HuH-7 (cell line): ENCODE measurements around the gene TNNI2.
"Not testable (repeated sequence)": the region's sequence is repeated elsewhere in the genome, so short reads cannot be mapped to it uniquely, and the experiment has no call there.

Experiments used
- DNase-seq: peaks from one replicate; pipeline ENCODE4 v3.0.0; 2011; ENCODE audit warnings: low spot score

Gene TNNI2

GRCh38 chr11:1875093-1875850 lies 36.5 kb downstream of the TNNI2 start:
- no peak for DNase-seq

DNA sequence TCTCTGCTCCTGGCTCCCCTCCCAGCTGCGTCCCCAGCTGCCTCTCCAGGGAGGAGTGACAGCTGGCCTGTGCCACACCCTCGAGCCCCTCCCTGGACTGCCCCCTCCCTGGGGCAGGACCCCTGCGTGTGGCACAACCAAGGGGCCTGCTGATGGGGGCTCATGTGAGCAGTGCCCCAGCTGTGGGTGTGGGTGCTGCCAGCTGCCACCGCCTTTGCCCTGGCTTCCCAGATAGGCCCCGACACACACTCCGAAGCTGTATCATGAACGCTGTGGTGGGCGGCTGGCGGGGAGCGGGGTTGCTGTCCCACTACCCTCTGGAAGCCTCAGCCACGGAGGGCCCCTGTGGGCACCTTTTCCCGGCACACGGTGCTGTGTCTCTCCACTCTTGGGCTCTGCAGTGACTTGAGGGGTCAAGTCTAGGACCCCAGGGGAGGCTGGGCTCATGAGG lies 37.1 kb downstream of the TNNI2 start:
- DNase-seq: not testable (repeated sequence)

DNA sequence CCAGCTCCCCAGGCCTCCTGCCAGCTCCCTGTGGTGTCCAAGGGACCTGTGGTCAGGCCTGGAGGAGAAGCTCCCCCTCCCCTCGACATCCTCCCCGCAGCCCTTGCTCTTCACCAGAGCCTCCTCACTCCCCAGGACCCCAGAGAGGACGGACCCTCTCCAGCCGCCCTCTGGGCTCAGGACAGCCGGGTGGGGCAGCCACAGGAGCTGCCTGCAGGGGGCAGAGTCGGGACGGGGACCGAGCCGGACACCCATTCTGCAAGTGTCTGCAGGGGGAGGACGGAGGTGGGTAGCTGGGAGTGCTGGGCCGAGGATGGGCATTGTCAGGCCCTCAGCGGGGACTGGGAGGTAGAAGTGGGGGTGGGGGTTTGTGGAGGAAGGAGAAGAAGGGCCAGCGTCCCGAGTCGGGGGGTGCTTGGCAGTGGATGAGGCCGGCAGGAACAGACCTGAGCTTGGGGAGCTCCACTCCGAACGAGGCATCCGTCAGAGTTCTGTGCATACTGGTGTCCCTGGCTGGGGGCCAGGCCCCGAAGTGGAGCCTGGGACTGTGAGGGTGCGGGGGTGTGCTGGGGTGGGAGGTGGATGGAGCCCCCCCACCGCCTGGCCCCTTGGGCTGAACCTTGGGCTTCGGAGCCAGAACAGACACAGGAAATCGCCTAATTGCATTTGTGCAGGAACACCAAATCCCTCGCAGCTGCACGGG lies 37.7 kb downstream of the TNNI2 start:
- DNase-seq: peak; percentile 96

- no peak for DNase-seq
These were observed 38.7 kb downstream of the TNNI2 start for GRCh38 chr11:1877211-1878136.

GRCh38 chr11:1878137-1879031 lies 39.6 kb downstream of the TNNI2 start:
- no peak for DNase-seq

- DNase-seq: no peak
These were observed 40.7 kb downstream of the TNNI2 start for GRCh38 chr11:1879342-1879940.

DNA sequence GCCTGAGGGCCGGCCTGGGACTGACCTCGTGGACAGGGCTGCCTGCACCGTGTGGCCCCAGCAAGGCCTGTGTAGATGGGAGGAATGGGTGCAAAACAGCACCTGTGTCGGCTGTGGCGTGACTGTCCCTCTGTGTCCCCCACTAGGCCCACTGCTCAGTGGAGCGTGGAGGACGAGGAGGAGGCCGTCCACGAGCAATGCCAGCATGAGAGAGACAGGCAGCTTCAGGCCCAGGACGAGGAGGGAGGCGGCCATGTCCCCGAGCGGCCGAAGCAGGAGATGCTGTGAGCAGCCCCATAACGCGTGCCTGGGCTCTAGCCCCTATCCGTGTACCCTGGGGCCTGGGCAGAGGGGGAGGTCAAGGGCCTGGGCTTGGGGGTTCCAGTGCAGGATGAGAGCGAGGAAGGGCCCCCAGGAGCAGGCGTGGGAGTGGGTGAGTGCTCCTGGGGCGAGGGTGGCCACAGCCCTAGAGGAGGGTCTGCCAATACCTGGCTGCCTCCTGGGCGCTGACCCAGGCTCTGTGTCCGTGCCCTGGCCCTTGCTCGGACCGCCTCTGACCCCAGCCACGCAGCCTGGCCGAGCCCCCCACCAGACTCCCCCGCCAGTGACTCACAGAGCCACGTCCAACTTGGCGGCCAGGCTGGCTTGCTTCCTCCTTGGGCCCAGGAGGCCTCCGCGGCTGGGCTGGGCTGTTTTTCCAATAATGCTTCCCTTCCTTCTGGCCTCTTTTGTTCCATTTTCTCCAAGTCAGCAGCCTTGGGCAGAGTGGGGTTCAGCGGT lies 41.4 kb downstream of the TNNI2 start:
- DNase-seq: no peak

GRCh38 chr11:1880746-1881441 lies 42.1 kb downstream of the TNNI2 start:
- DNase-seq: no peak

GRCh38 chr11:1881442-1882264 lies 42.9 kb downstream of the TNNI2 start:
- DNase-seq: no peak

DNA sequence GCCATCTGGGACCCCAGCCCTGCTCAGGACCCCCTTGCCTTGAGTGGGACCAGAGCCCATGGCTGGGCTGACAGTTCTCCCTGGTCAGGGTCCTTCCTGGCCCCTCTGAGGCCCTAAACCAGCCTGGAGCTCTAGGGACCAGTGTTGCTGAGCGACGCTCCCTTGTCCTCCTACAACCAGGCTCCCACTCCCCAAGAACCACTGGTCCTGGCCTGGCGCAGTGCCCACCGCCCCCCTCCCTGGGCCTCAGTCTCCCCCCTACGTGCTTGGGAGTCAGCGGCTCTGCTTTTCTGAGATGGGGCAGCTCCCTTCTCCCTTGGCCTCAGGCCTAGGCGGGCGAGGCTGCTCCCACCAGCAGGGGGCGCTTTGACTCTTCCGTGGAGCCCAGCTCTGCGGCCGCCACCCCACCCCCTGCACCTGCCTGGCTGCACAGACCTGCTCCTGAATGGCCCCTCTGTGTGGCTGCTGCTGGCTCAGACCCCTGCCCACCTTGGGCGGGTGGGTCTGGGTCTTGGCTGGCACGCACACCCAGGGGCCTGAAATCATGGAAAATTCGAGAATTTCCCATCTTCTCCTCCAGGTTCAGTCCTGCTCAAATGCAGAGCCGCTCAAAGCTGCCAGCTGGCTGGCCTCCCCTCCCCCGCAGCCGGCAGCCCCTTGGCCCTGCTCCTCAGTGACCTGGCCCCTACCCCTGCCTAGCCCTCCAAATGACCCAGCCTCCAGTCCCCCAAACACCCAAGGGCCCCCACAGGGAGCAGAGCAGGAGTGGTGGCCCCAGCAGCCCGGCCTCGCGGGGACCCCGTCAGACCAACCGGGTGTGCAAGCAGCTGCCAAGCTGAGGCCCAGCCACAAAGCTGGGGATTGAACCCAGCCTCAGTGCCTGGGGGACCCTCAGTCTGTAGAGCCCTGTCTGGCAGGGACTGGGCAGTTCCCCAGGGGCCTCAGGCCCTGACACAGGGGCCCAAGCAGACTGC lies 43.8 kb downstream of the TNNI2 start:
- DNase-seq: peak; percentile 99

DNA sequence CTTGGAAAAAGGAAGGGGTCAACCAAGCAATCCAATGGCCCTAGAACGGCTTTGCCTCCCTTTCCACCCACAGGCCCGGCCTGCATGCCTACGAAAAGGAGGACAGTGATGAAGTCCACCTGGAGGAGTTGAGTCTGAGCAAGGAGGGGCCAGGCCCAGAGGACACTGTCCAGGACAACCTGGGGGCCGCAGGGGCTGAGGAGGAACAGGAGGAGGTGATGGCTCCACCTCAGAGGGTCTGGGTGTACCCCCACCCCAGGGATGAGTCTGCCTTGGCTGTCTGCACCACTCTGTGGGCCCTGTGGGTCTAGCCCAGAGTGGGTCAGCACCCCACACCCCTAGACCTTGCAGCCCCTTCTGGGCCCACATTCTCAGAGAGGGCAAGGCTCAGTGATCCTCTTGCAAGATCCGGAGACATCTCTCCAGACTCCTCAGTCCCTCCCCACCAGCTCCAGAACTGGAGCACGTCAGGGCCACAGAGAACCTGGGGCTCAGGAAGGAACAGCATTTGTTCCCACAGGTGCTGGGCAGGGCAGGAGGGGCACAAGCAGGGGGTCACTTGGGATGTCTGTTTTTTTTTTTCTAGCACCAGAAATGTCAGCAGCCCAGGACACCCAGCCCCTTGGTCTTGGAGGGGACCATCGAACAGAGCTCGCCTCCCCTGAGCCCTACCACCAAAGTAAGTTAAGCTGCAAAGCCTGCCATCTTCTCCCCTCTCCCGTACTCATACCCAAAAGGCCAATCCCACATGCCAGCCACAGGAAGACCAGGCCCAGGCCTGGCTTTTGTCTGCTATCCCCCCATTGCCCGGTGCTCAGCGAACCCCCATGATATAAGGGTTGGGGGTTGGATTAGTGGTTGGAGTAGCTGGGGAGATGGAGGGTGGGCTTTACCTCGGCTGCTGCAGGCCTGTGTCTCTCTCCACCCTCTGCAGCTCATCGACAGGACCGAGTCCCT lies 44.8 kb downstream of the TNNI2 start:
- no peak for DNase-seq

GRCh38 chr11:1884303-1884700 lies 45.5 kb downstream of the TNNI2 start:
- no peak for DNase-seq

GRCh38 chr11:1886551-1886950 lies 47.8 kb downstream of the TNNI2 start:
- DNase-seq: not testable (repeated sequence)

GRCh38 chr11:1887451-1888346 lies 48.9 kb downstream of the TNNI2 start:
- no peak for DNase-seq

DNA sequence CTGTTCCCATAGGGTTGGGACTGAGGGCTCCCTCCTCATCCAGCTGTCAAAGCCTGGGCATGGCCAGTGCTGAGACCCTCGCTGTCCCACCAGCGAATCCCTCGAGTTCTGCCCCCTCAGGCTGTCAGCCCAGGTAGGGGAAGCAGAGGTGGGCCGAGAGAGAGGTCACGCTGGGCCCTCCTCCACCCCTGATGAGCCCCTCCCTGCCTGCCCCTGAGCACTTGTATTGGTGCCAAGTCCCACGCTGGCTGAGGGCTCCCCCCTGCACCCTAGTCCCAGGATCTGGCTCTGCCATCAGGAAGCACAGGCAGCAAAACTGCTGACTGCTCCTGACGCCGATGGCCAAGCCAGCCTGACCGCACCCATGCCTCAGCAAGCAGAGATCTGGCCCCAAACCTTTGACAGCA lies 49.6 kb downstream of the TNNI2 start:
- no peak for DNase-seq
